ENCODE results near the gene MAP3K14.
A peak's percentile ranks its signal among the peaks of the same experiment; 100 is the strongest.

Gene MAP3K14

DNA sequence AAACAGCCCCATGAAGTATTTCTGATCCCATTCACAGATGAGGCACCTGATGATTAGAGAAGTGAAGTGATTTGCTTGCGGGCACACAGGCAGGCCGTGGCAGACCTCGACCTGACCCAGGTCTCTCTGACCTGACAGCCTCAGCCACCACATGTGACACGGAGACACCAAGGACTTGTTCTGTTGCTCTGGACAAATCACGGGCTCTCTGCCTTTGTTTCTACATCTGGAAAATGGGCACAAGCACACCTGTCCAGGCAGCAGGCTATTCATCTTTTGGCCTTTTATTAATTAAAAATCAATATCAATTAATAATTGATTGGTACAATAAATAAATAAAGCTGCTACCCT is 3.4 kb downstream of the MAP3K14 start:
- H3K4me3 ChIP-seq (ENCODE audit: low read length): no peak overlapping the region
- DNase-seq (ENCODE audit: low read depth): no peak
- TF ChIP-seq, protein P1, sequence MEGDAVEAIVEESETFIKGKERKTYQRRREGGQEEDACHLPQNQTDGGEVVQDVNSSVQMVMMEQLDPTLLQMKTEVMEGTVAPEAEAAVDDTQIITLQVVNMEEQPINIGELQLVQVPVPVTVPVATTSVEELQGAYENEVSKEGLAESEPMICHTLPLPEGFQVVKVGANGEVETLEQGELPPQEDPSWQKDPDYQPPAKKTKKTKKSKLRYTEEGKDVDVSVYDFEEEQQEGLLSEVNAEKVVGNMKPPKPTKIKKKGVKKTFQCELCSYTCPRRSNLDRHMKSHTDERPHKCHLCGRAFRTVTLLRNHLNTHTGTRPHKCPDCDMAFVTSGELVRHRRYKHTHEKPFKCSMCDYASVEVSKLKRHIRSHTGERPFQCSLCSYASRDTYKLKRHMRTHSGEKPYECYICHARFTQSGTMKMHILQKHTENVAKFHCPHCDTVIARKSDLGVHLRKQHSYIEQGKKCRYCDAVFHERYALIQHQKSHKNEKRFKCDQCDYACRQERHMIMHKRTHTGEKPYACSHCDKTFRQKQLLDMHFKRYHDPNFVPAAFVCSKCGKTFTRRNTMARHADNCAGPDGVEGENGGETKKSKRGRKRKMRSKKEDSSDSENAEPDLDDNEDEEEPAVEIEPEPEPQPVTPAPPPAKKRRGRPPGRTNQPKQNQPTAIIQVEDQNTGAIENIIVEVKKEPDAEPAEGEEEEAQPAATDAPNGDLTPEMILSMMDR (IDR thresholded peaks at IDR 0.05; ENCODE audit: insufficient read depth, low read depth, low read length, missing control alignments): no peak

DNA sequence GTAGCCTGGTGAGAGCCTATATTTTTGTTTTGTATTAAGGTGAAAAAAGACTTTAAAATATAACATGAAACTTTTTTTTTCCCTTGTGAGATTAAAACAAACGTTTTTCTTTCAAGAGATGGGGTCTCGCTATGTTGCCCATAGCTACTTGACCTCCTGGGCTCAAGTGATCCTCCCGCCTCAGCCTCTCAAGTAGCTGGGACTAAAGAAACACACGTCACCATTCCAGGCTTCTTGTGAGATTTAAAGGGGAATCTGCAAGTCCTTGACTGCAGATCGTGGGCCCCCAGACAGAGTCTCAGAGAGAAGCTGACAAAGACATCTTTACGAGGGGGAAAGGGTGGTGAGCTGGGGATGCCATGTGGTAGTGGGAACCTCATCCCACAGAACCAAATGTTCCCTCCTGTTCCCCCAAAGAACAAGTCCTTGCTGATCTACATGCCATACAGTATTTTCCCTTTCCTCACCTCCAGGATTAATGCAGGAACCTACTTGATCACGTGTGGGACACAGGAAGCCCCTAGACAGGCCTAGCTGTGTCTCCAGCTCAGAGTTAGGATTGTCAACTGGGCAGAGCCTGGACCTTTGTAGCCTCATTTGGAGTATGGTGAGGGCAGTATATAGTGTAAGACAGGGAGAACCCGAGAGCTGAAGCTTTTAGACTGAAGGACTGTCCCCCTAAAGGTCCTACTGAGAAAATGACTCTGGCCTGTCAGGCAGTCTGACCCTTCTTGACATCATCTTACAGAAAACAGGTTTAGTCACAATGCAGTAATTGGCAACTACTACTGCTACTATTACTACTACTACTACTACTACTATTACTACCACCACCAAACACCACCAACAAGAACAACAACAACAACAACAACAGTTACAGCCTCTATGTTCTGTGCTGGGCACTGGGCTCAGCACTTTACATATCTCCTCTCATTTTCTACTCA is 4.1 kb downstream of the MAP3K14 start:
- TF ChIP-seq, protein P1 (IDR thresholded peaks at IDR 0.05; ENCODE audit: insufficient read depth, low read depth, low read length, missing control alignments): no peak
- no peak overlapping the region for H3K4me3 ChIP-seq (ENCODE audit: low read length)
- no peak for DNase-seq (ENCODE audit: low read depth)

DNA sequence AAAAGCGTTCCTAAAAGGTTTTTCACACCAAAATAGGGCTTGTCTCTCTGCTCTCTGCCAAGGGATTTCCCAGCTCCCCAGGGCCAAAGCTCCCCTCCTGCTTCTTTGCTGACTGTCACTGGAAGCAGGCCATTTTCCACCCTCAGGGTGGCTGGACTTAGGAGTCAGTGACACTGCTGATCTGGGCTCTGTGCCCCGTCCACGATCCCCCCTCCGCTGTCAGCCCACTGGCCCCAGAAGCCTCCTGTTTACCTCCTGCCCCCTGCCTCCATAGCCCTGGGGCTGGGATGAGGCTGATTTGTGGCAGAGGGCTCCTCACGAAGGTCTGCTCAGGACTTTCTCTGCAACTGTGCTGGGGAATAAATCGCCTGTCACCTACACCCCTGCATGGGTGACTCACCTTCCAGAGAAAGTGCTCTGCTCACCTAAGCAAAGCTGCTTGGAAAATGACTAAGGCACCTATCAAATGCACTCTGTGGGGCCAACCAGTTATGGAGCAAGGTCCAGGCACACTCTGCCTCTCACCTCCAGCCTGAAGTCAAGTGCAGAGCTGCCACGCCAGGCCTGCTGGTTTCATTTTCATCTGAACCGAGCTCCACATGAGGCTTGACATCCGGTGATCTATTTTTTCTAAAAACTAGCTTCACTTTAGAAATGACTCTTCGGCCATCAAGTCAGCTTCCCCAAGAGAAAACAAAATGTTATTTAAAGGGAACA is 4.9 kb downstream of the MAP3K14 start:
- TF ChIP-seq, protein P1 (IDR thresholded peaks at IDR 0.05; ENCODE audit: insufficient read depth, low read depth, low read length, missing control alignments): no peak
- H3K4me3 ChIP-seq (ENCODE audit: low read length): peak overlapping the region; percentile 14
- DNase-seq (ENCODE audit: low read depth): peak; percentile 96

DNA sequence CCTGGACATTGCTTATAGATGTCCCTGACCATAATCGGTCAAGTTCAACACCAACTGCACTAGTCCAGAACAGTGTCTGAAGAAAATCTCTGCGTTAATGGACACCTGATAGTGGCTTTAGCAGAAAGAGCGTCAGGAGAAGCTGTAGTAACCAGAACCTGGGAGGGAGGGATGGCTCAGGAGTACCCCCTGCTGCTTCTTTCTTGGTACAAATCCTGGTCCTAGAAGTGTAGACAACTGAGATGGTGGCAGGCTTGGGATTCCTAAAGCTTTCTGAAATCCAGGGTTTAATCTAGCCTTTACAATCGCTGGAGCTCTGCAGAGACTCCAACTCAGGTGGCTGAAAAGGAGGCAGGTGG is 5.4 kb downstream of the MAP3K14 start:
- TF ChIP-seq, protein P1 (IDR thresholded peaks at IDR 0.05; ENCODE audit: insufficient read depth, low read depth, low read length, missing control alignments): no peak
- H3K4me3 ChIP-seq (ENCODE audit: low read length): no peak overlapping the region
- DNase-seq (ENCODE audit: low read depth): no peak

DNA sequence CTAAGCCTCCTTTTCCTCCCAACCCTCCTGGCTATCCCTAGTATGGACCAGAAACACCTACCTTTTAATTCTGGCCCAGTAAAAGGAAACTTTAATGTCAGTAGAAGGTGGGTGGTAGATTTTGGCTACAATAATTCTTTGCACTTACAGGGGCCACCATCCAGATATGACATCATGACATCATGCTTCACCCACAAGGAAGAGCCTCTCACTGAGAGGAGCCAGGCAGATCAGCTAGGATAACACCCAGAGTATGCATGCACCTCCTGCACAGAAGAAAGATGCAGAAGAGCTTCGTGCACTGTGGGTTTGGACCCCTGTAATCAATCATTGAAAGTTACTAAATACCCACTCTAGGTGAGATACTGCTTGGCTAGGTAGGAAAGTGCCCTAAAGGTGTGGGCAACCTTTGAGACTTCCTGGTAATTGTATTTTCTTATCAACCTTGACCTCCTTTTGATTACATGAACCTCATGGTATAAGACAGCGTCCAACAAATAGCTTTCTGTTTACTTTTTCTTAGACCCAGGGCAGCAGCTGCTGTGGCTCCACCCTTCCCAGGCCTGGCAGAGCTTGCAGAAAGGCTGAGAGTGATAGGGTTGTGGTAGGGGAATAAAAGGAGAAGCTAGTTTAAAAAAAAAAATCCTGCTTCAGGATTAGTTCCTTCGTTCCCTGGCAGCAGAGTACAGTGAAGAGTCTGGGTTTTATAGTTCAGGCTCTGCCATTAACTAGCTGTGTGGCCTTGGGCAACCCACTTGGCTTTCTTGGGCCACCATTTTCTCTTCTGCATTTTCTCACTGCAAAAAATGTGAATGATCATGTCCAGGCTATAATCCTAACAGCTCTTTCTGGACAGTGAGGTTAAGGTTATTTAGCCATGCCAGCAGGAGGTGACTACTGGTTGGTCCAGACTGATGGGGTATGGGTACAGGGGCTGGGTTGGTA is 6.2 kb downstream of the MAP3K14 start:
- H3K4me3 ChIP-seq (ENCODE audit: low read length): no peak overlapping the region
- TF ChIP-seq, protein P1 (IDR thresholded peaks at IDR 0.05; ENCODE audit: insufficient read depth, low read depth, low read length, missing control alignments): no peak
- no peak for DNase-seq (ENCODE audit: low read depth)

DNA sequence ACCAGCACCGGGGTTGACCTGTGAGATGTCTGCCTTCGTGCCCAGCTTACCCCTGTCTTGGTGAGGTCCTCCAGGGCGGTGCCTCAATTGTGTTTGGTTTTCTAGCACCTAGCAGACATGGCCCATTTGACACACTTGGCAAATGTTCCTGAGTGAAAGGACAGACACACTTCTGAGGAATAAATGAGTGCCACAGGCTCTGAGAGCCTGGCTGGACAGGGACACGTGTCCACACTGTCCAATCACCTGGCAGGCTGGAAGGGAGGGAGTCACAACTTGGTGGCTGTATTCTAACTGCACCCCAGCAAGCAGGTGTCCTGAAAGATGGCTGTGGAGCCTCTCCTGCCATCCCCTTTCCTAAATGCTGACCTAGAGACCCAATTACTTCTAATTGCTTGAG is 7.4 kb downstream of the MAP3K14 start:
- no peak overlapping the region for H3K4me3 ChIP-seq (ENCODE audit: low read length)
- TF ChIP-seq, protein P1 (IDR thresholded peaks at IDR 0.05; ENCODE audit: insufficient read depth, low read depth, low read length, missing control alignments): no peak
- no peak for DNase-seq (ENCODE audit: low read depth)
